GM18505 (cell line): ENCODE results near the gene ARMH3.

ENCODE experiments used
- ATAC-seq: cut with Tn5 transposase; IDR thresholded peaks from one replicate; pipeline ENCODE4 v1.9.1; 2021; ENCODE audit not compliant: unreplicated experiment
- POLR2A ChIP-seq: IDR thresholded peaks from 4 replicates; pipeline ENCODE4 v1.6.1; 2011; ENCODE audit warnings: borderline replicate concordance; ENCODE audit not compliant: insufficient read depth, insufficient read length; ENCODE audit errors: extremely low read depth

ARMH3 gene

GRCh38 chr10:101935431-101935830, 120.5 kb downstream of the ARMH3 start:
- TF ChIP-seq POLR2A, result no peak
- no peak for ATAC-seq

GRCh38 chr10:101934686-101935305, 121.2 kb downstream of the ARMH3 start:
- no peak for ATAC-seq
- no peak for TF ChIP-seq POLR2A

- ATAC-seq, result no peak
- no peak for TF ChIP-seq POLR2A
These were observed 122.0 kb downstream of the ARMH3 start for GRCh38 chr10:101933976-101934375.

- TF ChIP-seq POLR2A, result no peak
These were observed 123.8 kb downstream of the ARMH3 start for GRCh38 chr10:101932183-101932582.

GRCh38 chr10:101925027-101925426, 130.9 kb downstream of the ARMH3 start:
- TF ChIP-seq POLR2A, result no peak
- no peak for ATAC-seq

More at GRCh38 chr10:101932183-101932582, 123.8 kb downstream of the ARMH3 start:
- ATAC-seq, result no peak

GRCh38 chr10:101923256-101923655, 132.7 kb downstream of the ARMH3 start:
- no peak for ATAC-seq
- TF ChIP-seq POLR2A, result no peak

- TF ChIP-seq POLR2A, result no peak
- no peak for ATAC-seq
These were observed 133.1 kb downstream of the ARMH3 start for GRCh38 chr10:101922846-101923245.

GRCh38 chr10:101920546-101920945, 135.4 kb downstream of the ARMH3 start:
- TF ChIP-seq POLR2A, result no peak
- no peak for ATAC-seq

- TF ChIP-seq POLR2A, result no peak
- ATAC-seq, result no peak
These were observed 136.8 kb downstream of the ARMH3 start for GRCh38 chr10:101919026-101919770.

- no peak for TF ChIP-seq POLR2A
- ATAC-seq, result no peak
These were observed 143.3 kb downstream of the ARMH3 start for GRCh38 chr10:101912561-101913179.

- ATAC-seq, result no peak
- TF ChIP-seq POLR2A, result no peak
These were observed 149.3 kb downstream of the ARMH3 start for GRCh38 chr10:101906586-101907183.

- no peak for TF ChIP-seq POLR2A
- no peak for ATAC-seq
These were observed 150.7 kb downstream of the ARMH3 start for GRCh38 chr10:101905251-101905650.

- TF ChIP-seq POLR2A, result no peak
- ATAC-seq, result peak; percentile 50
These were observed 152.0 kb downstream of the ARMH3 start for GRCh38 chr10:101903827-101904550.

- TF ChIP-seq POLR2A, result no peak
- ATAC-seq, result no peak
These were observed 153.2 kb downstream of the ARMH3 start for GRCh38 chr10:101902820-101903145.
